Epithelial cell of prostate (primary cell): ENCODE results near the gene PSMA2.
"Not testable (repeated sequence)": the region's sequence is repeated elsewhere in the genome, so short reads cannot be mapped to it uniquely, and the experiment has no call there.

Experiments
- DNase-seq: peaks from one replicate; pipeline ENCODE4 v3.0.0-alpha.2; 2011; ENCODE audit warnings: low read depth, low spot score
- H3K27ac ChIP-seq: fragments of 450-650 bp; 2 replicates; pipeline ENCODE4 v1.5.1; 2017; ENCODE audit warnings: mild to moderate bottlenecking

The PSMA2 gene

DNA sequence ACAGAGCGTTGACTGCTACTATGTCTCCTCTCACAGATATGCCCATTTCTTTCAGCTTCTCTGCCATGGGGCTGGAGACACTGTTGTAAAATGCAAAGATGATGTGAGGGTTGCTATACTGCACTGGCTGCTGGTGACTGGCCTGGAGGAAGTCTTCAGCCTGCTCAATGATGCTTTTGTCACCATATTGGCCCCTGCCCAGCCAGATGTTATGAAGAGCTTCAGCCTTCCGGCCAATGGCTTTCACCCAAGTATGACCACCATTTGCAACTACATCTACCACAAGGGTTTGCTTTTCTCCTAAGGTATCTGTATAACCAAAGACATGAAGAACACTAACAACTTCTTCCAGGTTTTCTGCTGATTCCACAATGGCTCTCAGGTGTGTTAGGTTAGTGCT is 21.7 kb downstream of the PSMA2 start:
- DNase-seq: no peak
- H3K27ac ChIP-seq: no peak overlapping the region

DNA sequence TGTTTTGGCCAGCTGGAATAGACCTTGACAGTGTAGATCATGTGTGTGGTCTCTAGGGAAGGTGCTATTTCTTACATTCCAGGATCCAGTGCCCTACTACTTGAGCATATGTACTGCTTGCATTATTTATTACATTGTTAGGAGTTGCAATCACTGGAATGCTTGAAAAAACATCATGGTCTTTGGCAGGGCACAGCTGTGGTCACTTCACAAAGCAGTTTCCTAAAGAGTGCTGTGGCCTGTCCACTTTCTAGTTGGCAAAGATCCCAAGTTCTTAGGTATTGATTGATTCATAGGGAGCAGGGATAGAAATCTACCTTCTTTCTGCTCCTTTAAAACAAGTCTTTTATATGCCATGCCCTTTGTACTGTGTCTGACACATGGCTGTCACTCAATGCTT is 24.7 kb downstream of the PSMA2 start:
- DNase-seq: no peak
- H3K27ac ChIP-seq: no peak overlapping the region

GRCh38 chr7:42906181-42906580 is 25.8 kb downstream of the PSMA2 start:
- no peak overlapping the region for H3K27ac ChIP-seq
- DNase-seq: no peak

DNA sequence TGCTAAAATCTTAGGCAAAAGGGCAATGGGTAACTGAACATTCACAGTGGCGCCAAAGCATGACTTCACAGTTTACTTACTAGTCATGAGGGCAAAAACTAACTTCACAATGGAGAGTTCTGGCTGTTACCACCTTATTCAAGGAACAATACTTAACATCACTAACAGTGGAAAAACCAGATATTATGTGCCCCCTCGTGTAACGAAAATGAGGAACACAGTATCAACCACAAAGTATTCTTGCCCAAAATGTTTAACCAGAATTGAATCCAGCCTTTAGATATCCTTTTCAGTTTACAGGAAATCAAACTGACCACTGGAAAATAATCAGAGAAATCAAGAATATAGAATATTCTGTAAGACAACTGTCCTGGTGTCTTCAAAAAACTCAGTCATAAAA is 29.6 kb downstream of the PSMA2 start:
- H3K27ac ChIP-seq: no peak overlapping the region
- no peak for DNase-seq

DNA sequence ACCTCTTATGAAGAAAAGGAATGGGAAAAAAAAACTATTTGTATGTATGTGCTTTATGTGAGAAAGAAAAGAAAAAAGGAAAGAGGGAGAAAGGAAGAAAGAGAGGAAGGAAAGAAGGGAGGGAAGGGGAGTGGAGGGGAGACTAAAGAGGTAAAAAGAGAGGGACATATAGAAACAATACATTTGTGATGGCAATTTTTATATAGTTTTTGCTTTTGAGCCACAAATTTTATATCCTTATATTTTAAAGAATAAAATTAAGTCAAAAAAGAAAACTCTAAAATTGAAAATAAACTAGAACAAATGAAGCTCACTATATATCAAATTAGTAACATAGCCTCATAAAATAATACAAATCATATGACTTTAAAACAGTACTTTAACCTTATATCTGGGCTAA is 31.1 kb downstream of the PSMA2 start:
- DNase-seq: no peak
- no peak overlapping the region for H3K27ac ChIP-seq

- no peak for DNase-seq
- no peak overlapping the region for H3K27ac ChIP-seq
Measured at GRCh38 chr7:42893346-42894240, 38.4 kb downstream of the PSMA2 start.

GRCh38 chr7:42886893-42887505 is 45.0 kb downstream of the PSMA2 start:
- H3K27ac ChIP-seq: no peak overlapping the region
- no peak for DNase-seq

GRCh38 chr7:42886129-42886528 is 45.8 kb downstream of the PSMA2 start:
- no peak for DNase-seq
- no peak overlapping the region for H3K27ac ChIP-seq

- not testable (repeated sequence) for DNase-seq, H3K27ac ChIP-seq
Measured at GRCh38 chr7:42885183-42885582, 46.8 kb downstream of the PSMA2 start.

- no peak overlapping the region for H3K27ac ChIP-seq
- DNase-seq: peak; percentile 52
Measured at GRCh38 chr7:42883950-42884349, 48.0 kb downstream of the PSMA2 start.

DNA sequence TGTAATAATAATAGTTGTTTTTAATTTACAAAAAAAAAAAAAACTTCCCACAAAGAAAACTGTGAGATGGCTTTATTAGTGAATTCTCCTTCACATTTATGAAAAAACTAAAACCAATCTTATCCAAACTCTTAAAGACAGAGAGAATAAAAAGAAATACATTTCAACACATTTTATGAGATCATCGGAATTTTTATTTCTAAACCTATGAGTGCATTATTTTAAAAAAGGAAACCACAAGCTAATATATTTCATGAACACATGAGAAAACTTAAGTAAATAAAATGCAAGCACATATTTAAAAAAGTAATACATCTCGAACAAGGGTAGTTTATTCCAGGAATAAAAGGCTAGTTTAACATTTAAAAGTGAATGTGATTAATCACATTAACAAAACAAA is 51.6 kb downstream of the PSMA2 start:
- no peak overlapping the region for H3K27ac ChIP-seq
- no peak for DNase-seq

- no peak overlapping the region for H3K27ac ChIP-seq
- no peak for DNase-seq
Measured at GRCh38 chr7:42878303-42878702, 53.7 kb downstream of the PSMA2 start.

- no peak overlapping the region for H3K27ac ChIP-seq
- no peak for DNase-seq
Measured at GRCh38 chr7:42877862-42878261, 54.1 kb downstream of the PSMA2 start.

DNA sequence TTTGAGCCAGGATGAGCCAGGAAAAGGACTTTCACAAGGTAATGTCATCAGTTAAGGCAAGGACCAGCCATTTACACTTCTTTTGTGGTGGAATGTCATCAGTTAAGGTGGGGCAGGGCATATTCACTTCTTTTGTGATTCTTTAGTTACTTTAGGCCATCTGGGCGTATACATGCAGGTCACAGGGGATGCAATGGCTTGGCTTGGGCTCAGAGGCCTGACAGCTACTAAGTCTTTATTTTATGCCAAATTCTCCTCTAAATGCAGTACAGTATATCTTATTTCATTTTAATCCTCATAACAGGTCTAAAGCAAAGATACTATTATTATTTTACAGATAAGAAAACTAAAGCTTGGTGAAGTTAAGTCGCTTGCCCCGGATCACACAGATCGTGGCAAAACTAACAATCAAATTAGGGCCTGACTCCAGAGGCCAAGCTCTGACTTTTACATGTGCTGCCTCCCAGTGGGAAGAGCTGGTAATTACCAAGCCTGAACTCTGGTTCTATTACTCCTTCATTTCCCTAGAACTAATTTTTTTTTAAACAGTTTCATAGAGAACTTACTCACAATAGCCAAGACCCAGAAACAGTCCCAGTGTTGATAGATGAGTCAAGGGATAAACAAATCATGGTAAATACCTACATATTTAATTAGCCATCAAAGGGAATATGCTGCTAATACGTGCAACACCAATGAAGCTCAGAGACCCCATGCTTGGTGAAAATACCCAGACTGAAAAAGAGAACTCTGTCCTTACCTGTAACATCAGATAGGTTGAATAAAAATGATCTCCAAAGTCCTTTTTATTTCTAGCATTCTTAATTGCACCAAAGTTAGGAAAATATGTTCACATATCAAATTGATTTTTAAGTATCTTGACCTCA is 55.5 kb downstream of the PSMA2 start:
- H3K27ac ChIP-seq: no peak overlapping the region
- no peak for DNase-seq

DNA sequence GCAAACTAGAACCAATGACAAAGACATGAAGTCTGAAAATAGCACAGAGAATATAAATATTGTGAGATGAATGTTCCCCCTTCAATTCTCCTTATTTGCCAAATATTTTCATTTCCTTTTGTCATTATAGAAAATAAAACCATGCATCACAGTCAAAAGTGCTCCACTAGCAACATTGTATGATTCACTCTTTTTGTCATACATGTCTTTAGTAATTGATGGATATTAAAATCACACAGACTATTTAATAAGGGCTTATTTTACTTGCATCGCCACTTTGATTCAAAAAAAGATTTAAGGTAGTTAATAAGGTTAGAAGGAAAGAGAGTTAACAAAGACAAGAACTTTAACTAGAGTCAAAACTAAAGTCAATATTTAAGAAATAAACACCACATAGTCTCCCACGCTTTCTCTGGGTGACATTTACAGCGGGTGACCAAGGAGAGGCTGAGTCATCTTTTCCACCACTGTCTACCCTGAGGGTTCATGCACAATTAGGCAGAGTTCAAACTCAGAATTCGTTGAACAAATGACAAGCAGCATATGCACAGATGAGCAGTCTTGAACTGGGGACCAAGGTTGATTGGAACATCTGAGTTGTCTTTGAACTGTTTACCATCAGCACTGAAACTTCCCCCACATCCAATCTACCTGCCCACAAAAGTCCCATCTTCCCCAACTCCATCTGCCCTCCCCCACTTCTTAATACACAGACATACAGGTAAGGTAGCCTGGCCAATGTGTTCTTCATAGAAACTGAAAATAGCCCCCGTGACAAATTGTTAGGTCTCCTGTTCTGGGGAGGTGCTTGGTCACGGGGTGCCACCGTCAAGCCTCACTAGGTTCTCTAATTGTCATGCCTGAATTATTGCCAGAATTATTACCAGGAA is 62.6 kb downstream of the PSMA2 start:
- no peak overlapping the region for H3K27ac ChIP-seq
- no peak for DNase-seq

GRCh38 chr7:42868480-42868879 is 63.5 kb downstream of the PSMA2 start:
- DNase-seq: no peak
- H3K27ac ChIP-seq: no peak overlapping the region
